Measurements from ENCODE around the gene RIMS4.

RIMS4 gene

GRCh38 chr20:44841955-44842354 is 31.6 kb upstream of the RIMS4 start:
- Histone ChIP-seq H3K27ac (replicated peaks) (no peak overlapping the region), H3K4me3 (replicated peaks; ENCODE audit: insufficient read depth, low read length) (no peak overlapping the region), H3K27me3 (ENCODE audit: insufficient read depth, poor library complexity, severe bottlenecking) (peaks cover 3% of the 10 kb centered on the region)
- DNase-seq (ENCODE audit: low read depth in 1 of 2, low spot score in 1 of 2) = no peak
- TF ChIP-seq POLR2AphosphoS5 (IDR thresholded peaks at IDR 0.05; ENCODE audit: low read depth) (no peak), SPI1 (IDR thresholded peaks at IDR 0.05; ENCODE audit: borderline replicate concordance, low read depth) (no peak), CTCF (IDR thresholded peaks at IDR 0.05; ENCODE audit: insufficient read depth, low read length) (no peak), GABPA (IDR thresholded peaks at IDR 0.05; ENCODE audit: low read depth) (no peak)
- TF ChIP-seq, protein P1, sequence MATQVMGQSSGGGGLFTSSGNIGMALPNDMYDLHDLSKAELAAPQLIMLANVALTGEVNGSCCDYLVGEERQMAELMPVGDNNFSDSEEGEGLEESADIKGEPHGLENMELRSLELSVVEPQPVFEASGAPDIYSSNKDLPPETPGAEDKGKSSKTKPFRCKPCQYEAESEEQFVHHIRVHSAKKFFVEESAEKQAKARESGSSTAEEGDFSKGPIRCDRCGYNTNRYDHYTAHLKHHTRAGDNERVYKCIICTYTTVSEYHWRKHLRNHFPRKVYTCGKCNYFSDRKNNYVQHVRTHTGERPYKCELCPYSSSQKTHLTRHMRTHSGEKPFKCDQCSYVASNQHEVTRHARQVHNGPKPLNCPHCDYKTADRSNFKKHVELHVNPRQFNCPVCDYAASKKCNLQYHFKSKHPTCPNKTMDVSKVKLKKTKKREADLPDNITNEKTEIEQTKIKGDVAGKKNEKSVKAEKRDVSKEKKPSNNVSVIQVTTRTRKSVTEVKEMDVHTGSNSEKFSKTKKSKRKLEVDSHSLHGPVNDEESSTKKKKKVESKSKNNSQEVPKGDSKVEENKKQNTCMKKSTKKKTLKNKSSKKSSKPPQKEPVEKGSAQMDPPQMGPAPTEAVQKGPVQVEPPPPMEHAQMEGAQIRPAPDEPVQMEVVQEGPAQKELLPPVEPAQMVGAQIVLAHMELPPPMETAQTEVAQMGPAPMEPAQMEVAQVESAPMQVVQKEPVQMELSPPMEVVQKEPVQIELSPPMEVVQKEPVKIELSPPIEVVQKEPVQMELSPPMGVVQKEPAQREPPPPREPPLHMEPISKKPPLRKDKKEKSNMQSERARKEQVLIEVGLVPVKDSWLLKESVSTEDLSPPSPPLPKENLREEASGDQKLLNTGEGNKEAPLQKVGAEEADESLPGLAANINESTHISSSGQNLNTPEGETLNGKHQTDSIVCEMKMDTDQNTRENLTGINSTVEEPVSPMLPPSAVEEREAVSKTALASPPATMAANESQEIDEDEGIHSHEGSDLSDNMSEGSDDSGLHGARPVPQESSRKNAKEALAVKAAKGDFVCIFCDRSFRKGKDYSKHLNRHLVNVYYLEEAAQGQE (IDR thresholded peaks at IDR 0.05; ENCODE audit: insufficient replicate concordance, low read depth) = no peak

GRCh38 chr20:44840826-44841225 is 30.5 kb upstream of the RIMS4 start:
- H3K4me3 ChIP-seq (replicated peaks; ENCODE audit: insufficient read depth, low read length) = no peak overlapping the region
- DNase-seq (ENCODE audit: low read depth in 1 of 2, low spot score in 1 of 2) = no peak
- TF ChIP-seq SPI1 (IDR thresholded peaks at IDR 0.05; ENCODE audit: borderline replicate concordance, low read depth) (no peak), CTCF (IDR thresholded peaks at IDR 0.05; ENCODE audit: insufficient read depth, low read length) (no peak), POLR2AphosphoS5 (IDR thresholded peaks at IDR 0.05; ENCODE audit: low read depth) (no peak), GABPA (IDR thresholded peaks at IDR 0.05; ENCODE audit: low read depth) (no peak)
- TF ChIP-seq, protein P1 (IDR thresholded peaks at IDR 0.05; ENCODE audit: insufficient replicate concordance, low read depth) = no peak
- no peak overlapping the region for H3K27ac ChIP-seq (replicated peaks)
- H3K27me3 ChIP-seq (ENCODE audit: insufficient read depth, poor library complexity, severe bottlenecking) = peaks cover 3% of the 10 kb centered on the region

DNA sequence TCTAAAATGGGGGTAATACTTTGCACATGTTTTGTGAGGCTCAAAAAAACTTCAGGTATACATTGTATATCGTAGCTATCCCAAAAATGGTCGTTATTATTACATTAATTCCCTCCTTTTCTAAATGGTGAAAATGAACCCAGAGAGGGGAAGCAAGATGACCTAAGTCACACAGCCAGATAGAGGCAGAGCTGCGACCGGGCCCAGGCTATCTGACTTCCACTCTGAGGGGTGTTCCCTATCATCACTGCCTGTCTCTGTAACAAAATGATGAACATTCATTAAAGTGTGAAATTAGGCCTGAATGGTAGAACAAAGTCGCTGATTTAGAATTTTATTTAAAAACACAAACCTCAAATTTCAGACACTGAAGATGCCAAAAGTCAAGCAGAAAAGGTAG is 29.1 kb upstream of the RIMS4 start:
- TF ChIP-seq SPI1 (IDR thresholded peaks at IDR 0.05; ENCODE audit: borderline replicate concordance, low read depth) = no peak
- no peak for TF ChIP-seq POLR2AphosphoS5 (IDR thresholded peaks at IDR 0.05; ENCODE audit: low read depth)
- TF ChIP-seq, protein P1 (IDR thresholded peaks at IDR 0.05; ENCODE audit: insufficient replicate concordance, low read depth) = no peak
- no peak for TF ChIP-seq GABPA (IDR thresholded peaks at IDR 0.05; ENCODE audit: low read depth)
- TF ChIP-seq CTCF (IDR thresholded peaks at IDR 0.05; ENCODE audit: insufficient read depth, low read length) = no peak
- Histone ChIP-seq H3K4me3 (replicated peaks; ENCODE audit: insufficient read depth, low read length) (no peak overlapping the region), H3K27me3 (ENCODE audit: insufficient read depth, poor library complexity, severe bottlenecking) (peaks cover 3% of the 10 kb centered on the region), H3K27ac (replicated peaks) (no peak overlapping the region)
- DNase-seq (ENCODE audit: low read depth in 1 of 2, low spot score in 1 of 2) = no peak

Measured in HL-60 (cell line).